HepG2 (cell line): ENCODE data around the gene SCUBE1. TPM values are rescaled to one million over a fixed set of nuclear protein-coding genes. Genes with fewer than 3 reads are reported as not detected.

Experiments
- FOXA3 ChIP-seq: IDR thresholded peaks from 2 replicates; pipeline ENCODE4 v1.6.1; 2016; ENCODE audit warnings: missing genetic modification reagents, missing compliant biosample characterization
- GATAD2A ChIP-seq: IDR thresholded peaks from 2 replicates; pipeline ENCODE4 v1.6.1; 2016
- HDAC6 ChIP-seq: fragments of 200-600 bp; sonication (generic); IDR thresholded peaks from 2 replicates; pipeline ENCODE4 v1.7.0; 2017; ENCODE audit warnings: mild to moderate bottlenecking, antibody characterized with exemption, low read length, low read depth
- HOXA3 ChIP-seq: sonication (generic); formaldehyde crosslinking; IDR thresholded peaks from 2 replicates; pipeline ENCODE4 v1.5.0; 2020; ENCODE audit warnings: missing genetic modification reagents
- HOXA9 ChIP-seq: sonication (generic); formaldehyde crosslinking; IDR thresholded peaks from 2 replicates; pipeline ENCODE4 v1.8.1; 2022; ENCODE audit warnings: missing genetic modification reagents, mild to moderate bottlenecking, moderate library complexity, borderline replicate concordance
- NFYB ChIP-seq: sonication (generic); formaldehyde crosslinking; IDR thresholded peaks from 2 replicates; pipeline ENCODE4 v1.4.0; 2020; ENCODE audit warnings: missing genetic modification reagents
- NFYC ChIP-seq: IDR thresholded peaks from 2 replicates; pipeline ENCODE4 v1.6.1; 2016; ENCODE audit warnings: missing genetic modification reagents, missing compliant biosample characterization
- NR2C2 ChIP-seq: sonication (generic); formaldehyde crosslinking; IDR thresholded peaks from 2 replicates; pipeline ENCODE4 v1.4.0; 2020; ENCODE audit warnings: missing genetic modification reagents, mild to moderate bottlenecking, moderate library complexity, borderline replicate concordance
- SAP130 ChIP-seq: IDR thresholded peaks from 2 replicates; pipeline ENCODE4 v1.6.1; 2016; ENCODE audit warnings: low read depth
- TIGD3 ChIP-seq: sonication (generic); formaldehyde crosslinking; IDR thresholded peaks from 2 replicates; pipeline ENCODE4 v1.5.1; 2020; ENCODE audit warnings: mild to moderate bottlenecking, missing genetic modification reagents, borderline replicate concordance
- ZBTB33 ChIP-seq: sonication (generic); formaldehyde crosslinking; IDR thresholded peaks from 2 replicates; pipeline ENCODE4 v1.4.0; 2020; ENCODE audit warnings: missing genetic modification reagents
- ZFP36 ChIP-seq: fragments of 150-350 bp; IDR thresholded peaks from 2 replicates; pipeline ENCODE4 v1.6.1; 2018; ENCODE audit warnings: borderline replicate concordance, low read length, low read depth; ENCODE audit not compliant: partially characterized antibody
- ZFX ChIP-seq: sonication (generic); formaldehyde crosslinking; IDR thresholded peaks from 2 replicates; pipeline ENCODE4 v1.4.0; 2020; ENCODE audit warnings: mild to moderate bottlenecking, low read depth, missing genetic modification reagents, moderate library complexity
- ZFY ChIP-seq: sonication (generic); formaldehyde crosslinking; IDR thresholded peaks from 2 replicates; pipeline ENCODE4 v1.4.0; 2020; ENCODE audit warnings: missing genetic modification reagents
- ZNF713 ChIP-seq: sonication (generic); formaldehyde crosslinking; IDR thresholded peaks from 2 replicates; pipeline ENCODE4 v1.4.0; 2020; ENCODE audit warnings: mild to moderate bottlenecking, missing genetic modification reagents
- ZSCAN25 ChIP-seq: sonication (generic); formaldehyde crosslinking; IDR thresholded peaks from 2 replicates; pipeline ENCODE4 v1.8.0; 2022; ENCODE audit warnings: mild to moderate bottlenecking, missing genetic modification reagents
- polyA plus RNA-seq, 8 experiments: library from polyadenylated mRNA; depleted of rRNA in 3 of 8; stranded (reverse) in 7 of 8; unstranded in 1 of 8; fragments of >200 nt; fragmentation: Illumina TruSeq in 4 of 8; extraction: Trizol in 4 of 8; gene quantifications; 2 replicates each; pipeline versions ENCODE4 v1.2.1 to v1.2.3, GENCODE V29; 2011 to 2016; ENCODE audit warnings: low read depth in 4 of 8, missing spikeins in 1 of 8, mixed read lengths in 1 of 8; ENCODE audit not compliant: insufficient read depth in 1 of 8
- total RNA-seq, 5 experiments: library from RNA; depleted of rRNA; stranded (reverse); fragments of >200 nt; fragmentation: Illumina TruSeq; extraction: Trizol; gene quantifications; 2 replicates each; pipeline ENCODE4 v1.2.3, GENCODE V29; 2016; ENCODE audit warnings: low read depth in 1 of 5
- TF ChIP-seq, protein P1 (sequence below): sonication (generic); formaldehyde crosslinking; IDR thresholded peaks from 2 replicates; pipeline ENCODE4 v1.9.0; 2021; ENCODE audit warnings: missing genetic modification reagents, borderline replicate concordance
- TF ChIP-seq, protein P2 (sequence below): sonication (generic); formaldehyde crosslinking; IDR thresholded peaks from 2 replicates; pipeline ENCODE4 v1.4.0; 2020; ENCODE audit warnings: mild to moderate bottlenecking, missing genetic modification reagents, borderline replicate concordance
- TF ChIP-seq, protein P3 (sequence below): sonication (generic); formaldehyde crosslinking; conservative IDR thresholded peaks from 2 replicates; pipeline ENCODE4 v1.4.0; 2020; ENCODE audit warnings: mild to moderate bottlenecking, missing genetic modification reagents, moderate library complexity

The SCUBE1 gene
- total and polyA plus RNA-seq, 2 of the 13 experiments (the other 11 are each of a cell fraction or from before 2014, with no cell fraction given) = under 0.01 to 0.05 TPM

GRCh38 chr22:43391306-43391705 is 48.1 kb upstream of the SCUBE1 start (continued):
- peak; percentile 62 for TF ChIP-seq SAP130 (CRISPR knock-in tag)
- TF ChIP-seq NR2C2 (CRISPR knock-in tag) = peak; percentile 94
- 0 out of 2 replicates have a peak, but pooled peaks have one; percentile 21 for TF ChIP-seq ZSCAN25 (CRISPR knock-in tag)
- TF ChIP-seq, protein P1, sequence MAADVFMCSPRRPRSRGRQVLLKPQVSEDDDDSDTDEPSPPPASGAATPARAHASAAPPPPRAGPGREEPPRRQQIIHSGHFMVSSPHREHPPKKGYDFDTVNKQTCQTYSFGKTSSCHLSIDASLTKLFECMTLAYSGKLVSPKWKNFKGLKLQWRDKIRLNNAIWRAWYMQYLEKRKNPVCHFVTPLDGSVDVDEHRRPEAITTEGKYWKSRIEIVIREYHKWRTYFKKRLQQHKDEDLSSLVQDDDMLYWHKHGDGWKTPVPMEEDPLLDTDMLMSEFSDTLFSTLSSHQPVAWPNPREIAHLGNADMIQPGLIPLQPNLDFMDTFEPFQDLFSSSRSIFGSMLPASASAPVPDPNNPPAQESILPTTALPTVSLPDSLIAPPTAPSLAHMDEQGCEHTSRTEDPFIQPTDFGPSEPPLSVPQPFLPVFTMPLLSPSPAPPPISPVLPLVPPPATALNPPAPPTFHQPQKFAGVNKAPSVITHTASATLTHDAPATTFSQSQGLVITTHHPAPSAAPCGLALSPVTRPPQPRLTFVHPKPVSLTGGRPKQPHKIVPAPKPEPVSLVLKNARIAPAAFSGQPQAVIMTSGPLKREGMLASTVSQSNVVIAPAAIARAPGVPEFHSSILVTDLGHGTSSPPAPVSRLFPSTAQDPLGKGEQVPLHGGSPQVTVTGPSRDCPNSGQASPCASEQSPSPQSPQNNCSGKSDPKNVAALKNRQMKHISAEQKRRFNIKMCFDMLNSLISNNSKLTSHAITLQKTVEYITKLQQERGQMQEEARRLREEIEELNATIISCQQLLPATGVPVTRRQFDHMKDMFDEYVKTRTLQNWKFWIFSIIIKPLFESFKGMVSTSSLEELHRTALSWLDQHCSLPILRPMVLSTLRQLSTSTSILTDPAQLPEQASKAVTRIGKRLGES = no peak
- no peak for TF ChIP-seq ZBTB33
- TF ChIP-seq HOXA9 (CRISPR knock-in tag) = no peak
- peak; percentile 42 for TF ChIP-seq HOXA3 (CRISPR knock-in tag)
- 0 out of 2 replicates have a peak, but pooled peaks have one; percentile 32 for TF ChIP-seq ZFY
- TF ChIP-seq ZNF713 (CRISPR knock-in tag) = no peak
- TF ChIP-seq NFYC (CRISPR knock-in tag) = peak; percentile 48; the same call in 1 of the 2 replicates
- TF ChIP-seq HDAC6 = no peak
- TF ChIP-seq ZFX (CRISPR knock-in tag) = 0 out of 2 replicates have a peak, but pooled peaks have one; percentile 19
- TF ChIP-seq FOXA3 (CRISPR knock-in tag) = peak; percentile 21; the same call in 1 of the 2 replicates
- peak; percentile 38; the same call in 1 of the 2 replicates for TF ChIP-seq GATAD2A
- TF ChIP-seq ZFP36 = no peak
- TF ChIP-seq, protein P2, sequence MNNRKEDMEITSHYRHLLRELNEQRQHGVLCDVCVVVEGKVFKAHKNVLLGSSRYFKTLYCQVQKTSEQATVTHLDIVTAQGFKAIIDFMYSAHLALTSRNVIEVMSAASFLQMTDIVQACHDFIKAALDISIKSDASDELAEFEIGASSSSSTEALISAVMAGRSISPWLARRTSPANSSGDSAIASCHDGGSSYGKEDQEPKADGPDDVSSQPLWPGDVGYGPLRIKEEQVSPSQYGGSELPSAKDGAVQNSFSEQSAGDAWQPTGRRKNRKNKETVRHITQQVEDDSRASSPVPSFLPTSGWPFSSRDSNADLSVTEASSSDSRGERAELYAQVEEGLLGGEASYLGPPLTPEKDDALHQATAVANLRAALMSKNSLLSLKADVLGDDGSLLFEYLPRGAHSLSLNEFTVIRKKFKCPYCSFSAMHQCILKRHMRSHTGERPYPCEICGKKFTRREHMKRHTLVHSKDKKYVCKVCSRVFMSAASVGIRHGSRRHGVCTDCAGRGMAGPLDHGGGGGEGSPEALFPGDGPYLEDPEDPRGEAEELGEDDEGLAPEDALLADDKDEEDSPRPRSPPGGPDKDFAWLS (CRISPR knock-in tag) = no peak
- TF ChIP-seq, protein P3, sequence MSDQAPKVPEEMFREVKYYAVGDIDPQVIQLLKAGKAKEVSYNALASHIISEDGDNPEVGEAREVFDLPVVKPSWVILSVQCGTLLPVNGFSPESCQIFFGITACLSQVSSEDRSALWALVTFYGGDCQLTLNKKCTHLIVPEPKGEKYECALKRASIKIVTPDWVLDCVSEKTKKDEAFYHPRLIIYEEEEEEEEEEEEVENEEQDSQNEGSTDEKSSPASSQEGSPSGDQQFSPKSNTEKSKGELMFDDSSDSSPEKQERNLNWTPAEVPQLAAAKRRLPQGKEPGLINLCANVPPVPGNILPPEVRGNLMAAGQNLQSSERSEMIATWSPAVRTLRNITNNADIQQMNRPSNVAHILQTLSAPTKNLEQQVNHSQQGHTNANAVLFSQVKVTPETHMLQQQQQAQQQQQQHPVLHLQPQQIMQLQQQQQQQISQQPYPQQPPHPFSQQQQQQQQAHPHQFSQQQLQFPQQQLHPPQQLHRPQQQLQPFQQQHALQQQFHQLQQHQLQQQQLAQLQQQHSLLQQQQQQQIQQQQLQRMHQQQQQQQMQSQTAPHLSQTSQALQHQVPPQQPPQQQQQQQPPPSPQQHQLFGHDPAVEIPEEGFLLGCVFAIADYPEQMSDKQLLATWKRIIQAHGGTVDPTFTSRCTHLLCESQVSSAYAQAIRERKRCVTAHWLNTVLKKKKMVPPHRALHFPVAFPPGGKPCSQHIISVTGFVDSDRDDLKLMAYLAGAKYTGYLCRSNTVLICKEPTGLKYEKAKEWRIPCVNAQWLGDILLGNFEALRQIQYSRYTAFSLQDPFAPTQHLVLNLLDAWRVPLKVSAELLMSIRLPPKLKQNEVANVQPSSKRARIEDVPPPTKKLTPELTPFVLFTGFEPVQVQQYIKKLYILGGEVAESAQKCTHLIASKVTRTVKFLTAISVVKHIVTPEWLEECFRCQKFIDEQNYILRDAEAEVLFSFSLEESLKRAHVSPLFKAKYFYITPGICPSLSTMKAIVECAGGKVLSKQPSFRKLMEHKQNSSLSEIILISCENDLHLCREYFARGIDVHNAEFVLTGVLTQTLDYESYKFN (CRISPR knock-in tag) = 0 out of 2 replicates have a peak, but pooled peaks have one; percentile 28
- TF ChIP-seq TIGD3 (CRISPR knock-in tag) = no peak
- peak; percentile 59 for TF ChIP-seq NFYB
